Loucy (cell line): ENCODE results near the gene FOXE3.

Experiments
- H2AFZ ChIP-seq: fragments of 200-600 bp; sonication (generic); 2 replicates; pipeline ENCODE4 v1.6.0; 2016; ENCODE audit warnings: antibody characterized with exemption, mild to moderate bottlenecking, low read length, moderate library complexity
- H3F3A ChIP-seq: fragments of 200-600 bp; 2 replicates; pipeline ENCODE4 v1.6.0; 2016; ENCODE audit warnings: antibody characterized with exemption, low read depth, mild to moderate bottlenecking
- H3K27me3 ChIP-seq: fragments of 200-600 bp; sonication (generic); 2 replicates; pipeline ENCODE4 v1.6.1; 2014; ENCODE audit warnings: low read length, mild to moderate bottlenecking; ENCODE audit not compliant: insufficient read depth, poor library complexity, severe bottlenecking
- H3K36me3 ChIP-seq: fragments of 200-600 bp; sonication (generic); 2 replicates; pipeline ENCODE4 v1.6.1; 2016; ENCODE audit warnings: low read length; ENCODE audit not compliant: insufficient read depth
- H3K4me1 ChIP-seq: fragments of 200-600 bp; sonication (generic); 2 replicates; pipeline ENCODE4 v1.5.1; 2014; ENCODE audit warnings: low read length, mild to moderate bottlenecking; ENCODE audit not compliant: insufficient read depth, poor library complexity, severe bottlenecking
- H3K4me2 ChIP-seq: fragments of 200-600 bp; sonication (generic); 2 replicates; pipeline ENCODE4 v1.6.0; 2014; ENCODE audit warnings: antibody characterized with exemption, low read length, low read depth, mild to moderate bottlenecking; ENCODE audit not compliant: poor library complexity, severe bottlenecking
- H3K4me3 ChIP-seq: fragments of 200-600 bp; sonication (generic); 2 replicates; pipeline ENCODE4 v1.5.1; 2014; ENCODE audit warnings: low read length, mild to moderate bottlenecking, mixed read lengths; ENCODE audit not compliant: poor library complexity, severe bottlenecking
- H3K79me2 ChIP-seq: fragments of 200-600 bp; sonication (generic); 2 replicates; pipeline ENCODE4 v1.6.1; 2014; ENCODE audit warnings: low read length; ENCODE audit not compliant: insufficient read depth
- H3K9ac ChIP-seq: fragments of 200-600 bp; sonication (generic); 2 replicates; pipeline ENCODE4 v1.6.0; 2014; ENCODE audit warnings: mild to moderate bottlenecking, low read depth, low read length, moderate library complexity; ENCODE audit not compliant: poor library complexity, severe bottlenecking
- H3K9me2 ChIP-seq: fragments of 200-600 bp; sonication (generic); replicated peaks from 2 replicates; pipeline ENCODE4 v1.6.1; 2016; ENCODE audit warnings: low read depth, low read length, mixed read lengths
- H3K9me3 ChIP-seq: fragments of 200-600 bp; sonication (generic); 2 replicates; pipeline ENCODE4 v1.6.1; 2014; ENCODE audit warnings: mild to moderate bottlenecking, antibody characterized with exemption, low read length, low read depth; ENCODE audit not compliant: insufficient read depth
- H4K20me1 ChIP-seq: fragments of 200-600 bp; sonication (generic); 2 replicates; pipeline ENCODE4 v1.6.0; 2014; ENCODE audit warnings: antibody characterized with exemption, low read length, mild to moderate bottlenecking; ENCODE audit not compliant: insufficient read depth, poor library complexity, severe bottlenecking
- EZH2phosphoT487 ChIP-seq: fragments of 200-600 bp; IDR thresholded peaks from 2 replicates; pipeline ENCODE4 v1.6.1; 2018; ENCODE audit warnings: antibody characterized with exemption, mild to moderate bottlenecking, moderate library complexity, borderline replicate concordance
- TF ChIP-seq, protein P1 (sequence below): fragments of 200-600 bp; sonication (generic); conservative IDR thresholded peaks from 2 replicates; pipeline ENCODE4 v1.5.1; 2014; ENCODE audit warnings: mild to moderate bottlenecking, antibody characterized with exemption, low read length

FOXE3 gene

DNA sequence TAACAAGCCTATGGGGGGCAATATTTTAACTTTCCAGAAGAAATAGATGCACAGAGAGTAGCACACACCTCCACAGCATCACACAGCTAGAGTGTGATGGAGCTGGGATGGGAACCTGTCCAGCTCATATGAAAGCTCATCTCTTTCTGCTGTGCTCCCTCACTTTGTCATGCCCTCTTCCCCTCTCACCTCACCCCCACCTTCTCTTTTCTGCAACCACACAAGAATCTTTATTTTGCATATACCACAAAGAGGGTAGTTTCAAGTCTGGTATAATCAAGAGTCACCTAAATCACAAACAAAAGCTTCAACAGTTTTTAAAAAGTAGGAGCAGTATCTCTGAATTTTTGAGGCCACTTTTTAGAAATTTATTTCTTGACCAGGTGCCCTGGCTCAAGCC is 44.4 kb downstream of the FOXE3 start:
- no peaks in the 10 kb centered on the region for H3K9me3 ChIP-seq
- no peaks in the 10 kb centered on the region for H4K20me1 ChIP-seq
- H3K27me3 ChIP-seq = no peaks in the 10 kb centered on the region
- no peak overlapping the region for H2AFZ ChIP-seq
- no peaks in the 10 kb centered on the region for H3K36me3 ChIP-seq
- no peak overlapping the region for H3K4me3 ChIP-seq
- H3F3A ChIP-seq = no peaks in the 10 kb centered on the region
- no peaks in the 10 kb centered on the region for H3K4me1 ChIP-seq
- TF ChIP-seq, protein P1, sequence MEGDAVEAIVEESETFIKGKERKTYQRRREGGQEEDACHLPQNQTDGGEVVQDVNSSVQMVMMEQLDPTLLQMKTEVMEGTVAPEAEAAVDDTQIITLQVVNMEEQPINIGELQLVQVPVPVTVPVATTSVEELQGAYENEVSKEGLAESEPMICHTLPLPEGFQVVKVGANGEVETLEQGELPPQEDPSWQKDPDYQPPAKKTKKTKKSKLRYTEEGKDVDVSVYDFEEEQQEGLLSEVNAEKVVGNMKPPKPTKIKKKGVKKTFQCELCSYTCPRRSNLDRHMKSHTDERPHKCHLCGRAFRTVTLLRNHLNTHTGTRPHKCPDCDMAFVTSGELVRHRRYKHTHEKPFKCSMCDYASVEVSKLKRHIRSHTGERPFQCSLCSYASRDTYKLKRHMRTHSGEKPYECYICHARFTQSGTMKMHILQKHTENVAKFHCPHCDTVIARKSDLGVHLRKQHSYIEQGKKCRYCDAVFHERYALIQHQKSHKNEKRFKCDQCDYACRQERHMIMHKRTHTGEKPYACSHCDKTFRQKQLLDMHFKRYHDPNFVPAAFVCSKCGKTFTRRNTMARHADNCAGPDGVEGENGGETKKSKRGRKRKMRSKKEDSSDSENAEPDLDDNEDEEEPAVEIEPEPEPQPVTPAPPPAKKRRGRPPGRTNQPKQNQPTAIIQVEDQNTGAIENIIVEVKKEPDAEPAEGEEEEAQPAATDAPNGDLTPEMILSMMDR = no peak
- no peak for TF ChIP-seq EZH2phosphoT487
- no peak overlapping the region for H3K4me2 ChIP-seq
- no peaks in the 10 kb centered on the region for H3K9me2 ChIP-seq
- H3K9ac ChIP-seq = no peak overlapping the region
- H3K79me2 ChIP-seq = no peaks in the 10 kb centered on the region

DNA sequence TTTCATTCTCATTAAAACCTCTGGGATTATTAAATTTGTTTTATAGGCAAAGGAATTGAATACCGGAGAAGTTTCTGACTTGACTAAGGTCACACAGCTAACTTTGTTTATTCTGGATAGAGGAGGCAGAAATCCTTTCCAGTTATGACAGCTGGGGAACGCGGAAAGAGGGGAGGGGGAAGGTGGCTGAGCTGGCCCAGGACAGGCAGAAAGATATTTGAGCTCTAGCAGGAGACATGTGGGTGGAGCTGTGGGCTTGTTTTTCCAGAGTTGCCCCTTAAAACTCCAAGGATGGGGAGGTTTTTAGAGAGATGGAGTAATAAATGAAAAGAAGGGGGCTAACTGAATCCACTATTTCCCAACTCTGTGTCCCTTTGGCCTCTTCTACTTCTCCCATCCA is 49.5 kb downstream of the FOXE3 start:
- H3K9ac ChIP-seq = no peak overlapping the region
- H3K9me2 ChIP-seq = no peaks in the 10 kb centered on the region
- H3K4me1 ChIP-seq = no peaks in the 10 kb centered on the region
- no peaks in the 10 kb centered on the region for H3K79me2 ChIP-seq
- H2AFZ ChIP-seq = no peak overlapping the region
- no peaks in the 10 kb centered on the region for H3K36me3 ChIP-seq
- H3F3A ChIP-seq = no peaks in the 10 kb centered on the region
- H3K4me2 ChIP-seq = no peak overlapping the region
- H4K20me1 ChIP-seq = no peaks in the 10 kb centered on the region
- no peaks in the 10 kb centered on the region for H3K27me3 ChIP-seq
- H3K4me3 ChIP-seq = no peak overlapping the region
- no peak for TF ChIP-seq EZH2phosphoT487
- TF ChIP-seq, protein P1 = no peak
- H3K9me3 ChIP-seq = no peaks in the 10 kb centered on the region
